SK-N-MC (cell line): Measurements from ENCODE around the gene PKD2L1.
"Not testable (repeated sequence)": the region's sequence is repeated elsewhere in the genome, so short reads cannot be mapped to it uniquely, and the experiment has no call there.

Experiments
- DNase-seq: peaks from one replicate; pipeline ENCODE4 v3.0.0-alpha.2; 2011; ENCODE audit warnings: low read depth, low spot score
- H3K27ac ChIP-seq: fragments of 200-600 bp; sonication (generic); 2 replicates; pipeline ENCODE4 v1.5.1; 2016; ENCODE audit warnings: mixed run types
- H3K36me3 ChIP-seq: fragments of 200-600 bp; sonication (generic); 2 replicates; pipeline ENCODE4 v1.6.1; 2017; ENCODE audit warnings: antibody characterized with exemption, low read length, mixed read lengths; ENCODE audit not compliant: insufficient read depth
- H3K4me3 ChIP-seq: fragments of 200-600 bp; sonication (generic); 2 replicates; pipeline ENCODE4 v1.5.1; 2016
- H3K9ac ChIP-seq: fragments of 200-600 bp; sonication (generic); 2 replicates; pipeline ENCODE4 v1.8.0; 2017; ENCODE audit warnings: mixed run types, mixed read lengths; ENCODE audit not compliant: insufficient read length
- H3K9me3 ChIP-seq: fragments of 200-600 bp; sonication (generic); 2 replicates; pipeline ENCODE4 v1.6.1; 2017; ENCODE audit warnings: low read depth, mild to moderate bottlenecking, antibody characterized with exemption, low read length, moderate library complexity, mixed read lengths
- EZH2 ChIP-seq: fragments of 200-600 bp; sonication (generic); IDR thresholded peaks from one replicate; pipeline ENCODE4 v1.6.1; 2017; ENCODE audit warnings: antibody characterized with exemption
- FOXP2 ChIP-seq: optimal IDR thresholded peaks from 2 replicates; pipeline ENCODE3; 2011; ENCODE audit warnings: mild to moderate bottlenecking, moderate library complexity; ENCODE audit not compliant: insufficient read depth; ENCODE audit errors: extremely low read length, control extremely low read depth
- POLR2AphosphoS5 ChIP-seq: IDR thresholded peaks from 2 replicates; pipeline ENCODE4 v1.6.1; 2012; ENCODE audit warnings: mild to moderate bottlenecking, low read depth, low read length, borderline replicate concordance

PKD2L1 gene

DNA sequence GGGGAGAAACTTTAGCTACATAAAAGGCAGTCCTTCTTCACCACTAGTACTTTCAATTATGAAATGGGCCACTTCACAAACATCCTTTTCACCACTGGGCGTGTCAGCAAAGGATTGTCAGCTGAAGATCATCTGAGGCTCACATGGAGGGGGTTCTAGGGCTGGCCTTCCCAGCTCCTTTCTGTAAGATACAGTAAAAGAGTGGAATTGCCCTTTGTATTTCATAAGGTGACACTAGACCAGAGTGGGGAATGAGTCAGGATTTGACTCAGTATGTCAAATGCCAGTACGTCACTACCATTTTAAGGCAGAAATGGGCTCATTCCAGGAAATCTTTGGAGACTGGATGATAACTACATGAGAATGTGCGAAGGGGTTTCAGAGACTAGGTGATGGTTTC lies 22.3 kb downstream of the PKD2L1 start:
- H3K27ac ChIP-seq = no peak overlapping the region
- TF ChIP-seq POLR2AphosphoS5 (no peak), FOXP2 (no peak), EZH2 (no peak)
- no peaks in the 10 kb centered on the region for H3K9me3 ChIP-seq
- no peaks in the 10 kb centered on the region for H3K36me3 ChIP-seq
- H3K9ac ChIP-seq = no peak overlapping the region
- no peak for DNase-seq
- H3K4me3 ChIP-seq = no peak overlapping the region

DNA sequence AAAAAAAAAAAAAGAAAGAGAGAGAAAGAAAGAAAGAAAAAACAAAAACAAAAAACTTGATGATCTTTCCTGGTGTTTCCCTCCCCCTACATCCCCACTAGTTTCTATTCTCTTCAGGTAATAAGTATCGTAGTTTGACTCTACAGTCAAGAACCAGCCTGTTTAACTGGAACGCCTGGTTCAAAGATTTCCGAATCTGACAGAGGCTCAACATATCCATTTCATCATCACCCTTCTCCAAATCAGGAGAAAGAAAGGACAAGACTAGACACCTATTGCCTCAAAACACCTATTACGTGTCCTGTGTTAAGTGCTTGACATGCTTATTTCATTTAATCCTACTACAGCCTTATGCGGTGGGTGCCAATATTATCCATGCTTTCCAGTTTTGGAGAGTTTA lies 23.2 kb downstream of the PKD2L1 start:
- Histone ChIP-seq H3K36me3 (no peaks in the 10 kb centered on the region), H3K4me3 (no peak overlapping the region), H3K27ac (no peak overlapping the region), H3K9ac (no peak overlapping the region), H3K9me3 (no peaks in the 10 kb centered on the region)
- DNase-seq = no peak
- TF ChIP-seq POLR2AphosphoS5 (no peak), FOXP2 (no peak), EZH2 (no peak)

DNA sequence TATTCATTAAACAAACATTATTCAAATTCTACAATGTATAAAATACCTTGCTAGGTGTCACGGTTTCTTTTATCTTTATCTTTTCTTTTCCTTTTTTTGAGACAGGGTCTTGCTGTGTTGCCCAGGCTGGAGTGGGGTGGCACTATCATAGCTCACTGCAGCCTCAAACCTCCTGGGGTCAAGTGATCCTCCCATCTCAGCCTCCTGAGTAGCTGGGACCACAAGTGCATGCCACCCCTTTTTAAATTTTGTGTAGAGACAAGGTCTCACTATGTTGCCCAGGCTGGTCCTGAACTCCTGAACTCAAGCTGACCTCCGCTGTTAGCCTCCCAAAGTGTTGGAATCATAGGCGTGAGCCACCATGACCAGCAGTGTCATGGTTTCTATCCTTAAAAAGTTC lies 25.6 kb downstream of the PKD2L1 start:
- no peaks in the 10 kb centered on the region for H3K9me3 ChIP-seq
- H3K36me3 ChIP-seq = no peaks in the 10 kb centered on the region
- H3K4me3 ChIP-seq = no peak overlapping the region
- TF ChIP-seq FOXP2 (no peak), POLR2AphosphoS5 (no peak), EZH2 (no peak)
- H3K9ac ChIP-seq = no peak overlapping the region
- H3K27ac ChIP-seq = no peak overlapping the region
- DNase-seq = no peak

DNA sequence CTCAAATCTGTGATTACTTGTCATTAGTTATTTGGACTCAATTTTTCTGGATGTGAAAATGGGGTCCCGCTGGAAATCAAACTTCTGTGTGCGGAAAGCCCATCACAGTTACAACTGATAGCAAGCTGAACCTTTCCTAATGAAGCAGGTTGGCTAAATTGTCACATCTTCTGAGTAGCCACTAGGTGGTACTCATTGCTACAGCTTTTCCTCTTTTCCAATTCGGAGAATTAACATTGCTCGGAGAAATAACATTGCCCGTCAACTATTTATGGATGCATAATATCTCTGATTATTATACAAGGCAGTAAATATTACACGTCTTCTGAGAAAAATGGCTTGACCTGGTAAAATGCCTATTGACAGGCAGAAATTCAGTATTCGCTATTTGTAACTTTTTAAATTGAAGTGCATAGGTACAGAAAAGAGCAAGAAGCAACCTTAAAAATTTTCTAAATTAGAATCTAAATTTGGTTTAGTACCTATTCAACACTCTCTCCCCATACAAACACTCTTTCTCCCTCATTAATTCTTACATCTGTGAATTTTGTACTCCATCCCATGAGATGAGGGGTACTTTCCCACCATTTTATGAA lies 26.2 kb downstream of the PKD2L1 start:
- Histone ChIP-seq H3K36me3 (no peaks in the 10 kb centered on the region), H3K9me3 (no peaks in the 10 kb centered on the region), H3K27ac (no peak overlapping the region), H3K4me3 (no peak overlapping the region), H3K9ac (no peak overlapping the region)
- no peak for TF ChIP-seq EZH2
- TF ChIP-seq POLR2AphosphoS5 = no peak
- TF ChIP-seq FOXP2 = no peak
- no peak for DNase-seq

DNA sequence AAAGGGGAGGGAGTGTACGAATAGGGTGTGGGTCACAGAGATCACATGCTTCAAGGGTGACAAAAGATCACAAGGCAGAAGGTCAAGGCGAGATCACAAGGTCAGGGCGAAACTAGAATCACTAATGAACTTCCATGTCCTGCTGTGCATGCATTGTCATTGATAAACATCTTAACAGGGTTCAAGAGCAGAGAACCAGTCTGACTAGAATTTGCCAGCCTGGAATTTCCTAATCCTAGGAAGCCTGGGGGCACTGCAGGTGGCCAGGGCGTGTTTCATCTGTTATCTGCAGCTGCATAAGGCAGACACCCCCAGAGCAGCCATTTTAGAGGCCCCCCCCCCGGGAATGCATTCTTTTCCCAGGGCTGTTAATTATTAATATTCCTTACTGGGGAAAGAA lies 28.9 kb downstream of the PKD2L1 start:
- H3K9me3 ChIP-seq, H3K27ac ChIP-seq, H3K9ac ChIP-seq, DNase-seq, H3K36me3 ChIP-seq, H3K4me3 ChIP-seq: not testable (repeated sequence)

DNA sequence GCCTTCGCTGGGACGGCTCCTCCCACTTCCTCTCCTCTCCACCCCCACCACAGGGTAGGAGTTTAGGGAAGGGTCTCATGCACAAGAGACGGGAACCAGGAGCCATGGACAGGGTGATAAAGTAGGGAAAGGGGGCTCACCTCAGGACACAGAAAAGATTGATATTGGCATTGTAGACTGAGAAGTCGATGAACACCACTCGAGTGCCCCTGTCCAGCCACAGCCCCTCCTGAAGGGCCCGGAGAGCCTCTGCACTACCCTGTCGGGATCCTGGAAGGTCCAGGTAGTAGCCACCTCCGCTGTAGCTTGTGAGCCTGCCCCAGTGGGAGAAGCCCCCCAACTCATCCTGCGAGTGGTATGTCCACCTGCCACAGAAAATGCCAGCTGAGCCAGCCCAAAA lies 32.8 kb downstream of the PKD2L1 start:
- no peaks in the 10 kb centered on the region for H3K9me3 ChIP-seq
- H3K9ac ChIP-seq = no peak overlapping the region
- no peak for DNase-seq
- H3K27ac ChIP-seq = no peak overlapping the region
- TF ChIP-seq EZH2 (no peak), POLR2AphosphoS5 (no peak), FOXP2 (no peak)
- H3K36me3 ChIP-seq = no peaks in the 10 kb centered on the region
- H3K4me3 ChIP-seq = no peak overlapping the region

DNA sequence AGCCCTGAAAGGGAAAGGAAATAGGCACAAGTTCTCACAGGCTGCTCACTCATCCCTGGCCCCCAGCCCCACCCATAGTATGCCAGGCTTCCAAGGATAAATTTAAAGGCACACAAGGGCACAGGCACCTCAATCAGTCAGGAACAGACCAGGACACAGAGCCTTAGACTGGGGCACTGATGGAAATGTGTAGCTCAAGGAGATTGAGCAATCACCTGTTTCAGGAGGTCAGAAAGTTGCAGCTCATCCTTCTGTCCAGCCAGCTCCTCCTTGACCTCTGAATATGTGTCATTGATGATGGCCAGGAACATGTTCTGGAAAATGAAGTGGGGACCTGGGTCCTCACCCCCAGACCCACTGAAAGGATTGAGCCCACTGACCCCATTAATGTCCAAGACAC lies 37.0 kb downstream of the PKD2L1 start:
- Histone ChIP-seq H3K9me3 (no peaks in the 10 kb centered on the region), H3K9ac (no peak overlapping the region), H3K36me3 (no peaks in the 10 kb centered on the region), H3K4me3 (no peak overlapping the region), H3K27ac (no peak overlapping the region)
- TF ChIP-seq EZH2 = no peak
- no peak for TF ChIP-seq FOXP2
- no peak for TF ChIP-seq POLR2AphosphoS5
- no peak for DNase-seq

DNA sequence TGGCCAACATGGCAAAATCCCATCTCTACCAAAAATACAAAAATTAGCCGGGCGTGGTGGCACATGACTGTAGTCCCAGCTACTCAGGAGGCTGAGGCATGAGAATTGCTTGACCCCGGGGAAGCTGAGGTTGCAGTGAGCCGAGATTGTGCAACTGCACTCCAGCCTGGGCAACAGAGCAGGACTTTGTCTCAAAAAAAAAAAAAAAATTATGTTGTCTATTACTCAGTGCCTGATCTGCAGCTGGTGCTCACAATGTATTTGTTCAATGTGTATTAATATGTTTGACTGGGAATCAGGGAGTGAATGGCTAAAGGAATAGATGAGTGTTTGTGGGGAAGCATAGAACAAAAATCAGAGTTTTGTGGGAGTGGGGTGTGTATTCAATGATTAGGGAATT lies 37.7 kb downstream of the PKD2L1 start:
- not testable (repeated sequence) for H3K9me3 ChIP-seq, H3K36me3 ChIP-seq, H3K4me3 ChIP-seq, DNase-seq, H3K9ac ChIP-seq, H3K27ac ChIP-seq

DNA sequence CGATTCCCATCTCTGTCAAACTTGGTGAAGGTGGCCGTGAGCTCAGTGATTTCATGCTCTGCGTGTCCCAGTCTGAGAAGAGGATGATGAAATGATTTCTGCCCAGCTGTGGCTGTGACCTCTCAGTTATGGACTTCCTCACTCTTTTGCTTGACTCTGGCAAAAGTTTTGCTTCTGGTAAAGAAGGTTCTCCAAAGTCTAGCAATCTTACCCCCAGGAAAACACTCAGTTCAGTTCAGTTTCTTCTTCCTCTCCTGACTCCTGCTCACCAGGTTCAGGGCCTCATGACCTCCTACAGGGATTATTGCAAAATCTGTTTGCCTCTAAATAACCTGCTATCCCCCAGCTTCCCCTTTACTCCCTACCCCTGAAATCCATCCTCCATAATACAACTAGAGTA lies 38.7 kb downstream of the PKD2L1 start:
- DNase-seq = no peak
- TF ChIP-seq EZH2 (no peak), POLR2AphosphoS5 (no peak), FOXP2 (no peak)
- Histone ChIP-seq H3K9ac (no peak overlapping the region), H3K27ac (no peak overlapping the region), H3K36me3 (no peaks in the 10 kb centered on the region), H3K9me3 (no peaks in the 10 kb centered on the region), H3K4me3 (no peak overlapping the region)
